Activated CD8-positive, alpha-beta T cell treated with anti-CD3 and anti-CD28 coated beads for 36 hours (primary cell): Measurements from ENCODE around the gene AGBL1. TPM values are rescaled to one million over a fixed set of nuclear protein-coding genes. Genes with fewer than 3 reads are reported as not detected.

Experiments used
- ATAC-seq: fragments of 200-7000 bp; cut with Tn5 transposase; one replicate; pipeline ENCODE4 v1.10.0; 2021; ENCODE audit warnings: mild to moderate bottlenecking, moderate library complexity
- CTCF ChIA-PET: fragments of 350-600 bp; sonication (Branson Sonifier 250); formaldehyde crosslinking; loops from one replicate; lab custom pipeline; 2021; ENCODE audit warnings: antibody characterized with exemption; lab: Charles Lee
- POLR2A ChIA-PET: fragments of 350-600 bp; sonication (Branson Sonifier 250); formaldehyde crosslinking; loops from one replicate; lab custom pipeline; 2021; ENCODE audit warnings: antibody characterized with exemption; lab: Charles Lee
- DNase-seq: peaks from one replicate; pipeline ENCODE4 v3.0.0-alpha.2; 2020
- H3K27ac Mint-ChIP-seq: one replicate; pipeline ENCODE4 v1.8.0; 2021; ENCODE audit warnings: mild to moderate bottlenecking, mixed read lengths
- H3K27me3 Mint-ChIP-seq: one replicate; pipeline ENCODE4 v1.8.0; 2021; ENCODE audit warnings: mixed read lengths
- H3K36me3 Mint-ChIP-seq: one replicate; pipeline ENCODE4 v1.8.0; 2021; ENCODE audit warnings: low read depth, mixed read lengths
- H3K4me1 Mint-ChIP-seq: one replicate; pipeline ENCODE4 v1.8.0; 2021; ENCODE audit warnings: low read depth, mixed read lengths
- H3K4me3 Mint-ChIP-seq: one replicate; pipeline ENCODE4 v1.8.0; 2021; ENCODE audit warnings: mild to moderate bottlenecking, moderate library complexity, mixed read lengths
- H3K9me3 Mint-ChIP-seq: one replicate; pipeline ENCODE4 v1.8.0; 2021; ENCODE audit warnings: mixed read lengths
- intact Hi-C: fragments of 100-400 bp; cut with micrococcal nuclease; formaldehyde crosslinking; loops from one replicate; pipeline ENCODE4 v1.10.0; 2022
- total RNA-seq, 2 experiments: library from RNA; stranded (reverse); gene quantifications; one replicate each; pipeline ENCODE4 v1.2.3, GENCODE V29; 2021
- TF ChIP-seq, protein P1 (sequence below): fragments of 200-600 bp; IDR thresholded peaks from one replicate; pipeline ENCODE4 v1.8.0; 2022; ENCODE audit warnings: antibody characterized with exemption, mild to moderate bottlenecking

The AGBL1 gene
- total RNA-seq, 2 experiments from 2014 or later: not detected

DNA sequence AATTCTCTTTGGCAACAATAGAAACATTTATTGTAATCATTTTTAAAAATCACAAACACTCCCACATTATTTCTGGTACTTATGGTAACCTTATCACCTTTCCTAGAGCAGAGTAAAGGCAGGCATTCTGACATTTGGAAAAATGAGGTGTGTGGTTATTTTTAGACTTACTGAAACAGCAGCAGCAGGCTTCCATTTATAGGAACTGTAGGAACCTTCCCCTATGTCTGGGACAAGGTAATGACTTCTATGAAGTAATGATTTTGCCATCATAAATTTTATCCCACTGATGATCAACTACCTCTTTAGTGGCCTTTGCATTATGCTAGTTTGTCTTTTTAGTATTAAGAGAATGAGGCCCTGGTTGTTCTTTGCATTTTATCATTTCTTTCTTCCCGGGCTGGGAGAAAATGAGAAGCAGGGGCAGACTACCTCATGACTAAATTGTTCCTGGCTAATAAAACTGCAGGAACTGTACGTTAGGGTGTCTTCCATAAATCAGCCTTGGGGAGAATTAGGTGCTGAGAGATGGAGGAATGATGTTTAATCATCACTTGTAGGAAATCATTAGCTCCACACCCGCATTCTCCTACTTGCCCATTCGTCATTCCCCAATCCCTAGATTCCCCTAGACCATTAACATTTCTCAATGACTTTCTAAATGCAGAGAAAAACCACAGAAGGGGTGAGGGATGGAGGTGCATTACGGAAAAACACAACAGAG, 680.3 kb downstream of the AGBL1 start:
- no peaks in the 10 kb centered on the region for H3K4me1 Mint-ChIP-seq

GRCh38 chr15:86762874-86763273, 683.2 kb downstream of the AGBL1 start:
- ChIA-PET CTCF (no interaction called here), POLR2A (no interaction called here)
- Mint-ChIP-seq H3K4me3 (no peak overlapping the region), H3K9me3 (no peaks in the 10 kb centered on the region), H3K4me1 (no peaks in the 10 kb centered on the region), H3K27ac (no peak overlapping the region), H3K27me3 (peaks cover 9% of the 10 kb centered on the region), H3K36me3 (no peaks in the 10 kb centered on the region)
- intact Hi-C loops: no loop called here
- TF ChIP-seq, protein P1, sequence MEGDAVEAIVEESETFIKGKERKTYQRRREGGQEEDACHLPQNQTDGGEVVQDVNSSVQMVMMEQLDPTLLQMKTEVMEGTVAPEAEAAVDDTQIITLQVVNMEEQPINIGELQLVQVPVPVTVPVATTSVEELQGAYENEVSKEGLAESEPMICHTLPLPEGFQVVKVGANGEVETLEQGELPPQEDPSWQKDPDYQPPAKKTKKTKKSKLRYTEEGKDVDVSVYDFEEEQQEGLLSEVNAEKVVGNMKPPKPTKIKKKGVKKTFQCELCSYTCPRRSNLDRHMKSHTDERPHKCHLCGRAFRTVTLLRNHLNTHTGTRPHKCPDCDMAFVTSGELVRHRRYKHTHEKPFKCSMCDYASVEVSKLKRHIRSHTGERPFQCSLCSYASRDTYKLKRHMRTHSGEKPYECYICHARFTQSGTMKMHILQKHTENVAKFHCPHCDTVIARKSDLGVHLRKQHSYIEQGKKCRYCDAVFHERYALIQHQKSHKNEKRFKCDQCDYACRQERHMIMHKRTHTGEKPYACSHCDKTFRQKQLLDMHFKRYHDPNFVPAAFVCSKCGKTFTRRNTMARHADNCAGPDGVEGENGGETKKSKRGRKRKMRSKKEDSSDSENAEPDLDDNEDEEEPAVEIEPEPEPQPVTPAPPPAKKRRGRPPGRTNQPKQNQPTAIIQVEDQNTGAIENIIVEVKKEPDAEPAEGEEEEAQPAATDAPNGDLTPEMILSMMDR: no peak
- DNase-seq: no peak
- no peak for ATAC-seq

More for the DNA sequence above, 680.3 kb downstream of the AGBL1 start:
- Mint-ChIP-seq H3K36me3 (no peaks in the 10 kb centered on the region), H3K4me3 (no peak overlapping the region), H3K9me3 (no peaks in the 10 kb centered on the region), H3K27ac (no peak overlapping the region), H3K27me3 (peaks cover 12% of the 10 kb centered on the region)
- DNase-seq (no peak), ATAC-seq (no peak)
- intact Hi-C loops: no loop called here
- TF ChIP-seq, protein P1: no peak
- POLR2A ChIA-PET: no interaction called here
- CTCF ChIA-PET: no interaction called here

GRCh38 chr15:86764021-86764420, 684.4 kb downstream of the AGBL1 start:
- TF ChIP-seq, protein P1: no peak
- no peaks in the 10 kb centered on the region for H3K4me1 Mint-ChIP-seq
- DNase-seq: no peak
- ChIA-PET CTCF (no interaction called here), POLR2A (no interaction called here)
- ATAC-seq: no peak
- no peak overlapping the region for H3K4me3 Mint-ChIP-seq
- no peak overlapping the region for H3K27ac Mint-ChIP-seq
- peaks cover 6% of the 10 kb centered on the region for H3K27me3 Mint-ChIP-seq
- intact Hi-C loops: no loop called here
- H3K9me3 Mint-ChIP-seq: no peaks in the 10 kb centered on the region
- no peaks in the 10 kb centered on the region for H3K36me3 Mint-ChIP-seq

DNA sequence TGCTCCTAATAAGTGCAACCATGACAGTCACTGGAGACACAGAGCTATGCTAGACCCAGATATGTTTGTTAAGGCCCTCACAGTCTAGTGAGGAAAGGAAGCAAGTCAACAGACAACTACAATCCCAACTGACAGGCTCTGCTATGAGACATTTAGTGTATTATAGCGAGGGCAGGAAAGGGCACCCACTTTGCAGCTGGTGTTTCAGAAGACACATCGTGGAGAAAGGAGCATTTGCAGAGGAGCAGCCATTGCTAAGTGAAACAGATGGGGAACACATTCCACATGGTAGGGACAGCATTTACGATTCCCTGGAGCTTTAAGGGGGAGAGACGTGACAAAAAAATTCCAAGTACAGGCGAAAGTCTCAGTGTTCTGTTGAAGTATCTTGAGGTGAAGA, 685.6 kb downstream of the AGBL1 start:
- ATAC-seq (no peak), DNase-seq (no peak)
- no peak overlapping the region for H3K4me3 Mint-ChIP-seq
- ChIA-PET CTCF (no interaction called here), POLR2A (no interaction called here)
- H3K36me3 Mint-ChIP-seq: no peaks in the 10 kb centered on the region
- intact Hi-C loops: no loop called here
- TF ChIP-seq, protein P1: no peak
- peaks cover 4% of the 10 kb centered on the region for H3K27me3 Mint-ChIP-seq
- H3K4me1 Mint-ChIP-seq: no peaks in the 10 kb centered on the region
- H3K9me3 Mint-ChIP-seq: no peaks in the 10 kb centered on the region
- no peak overlapping the region for H3K27ac Mint-ChIP-seq

DNA sequence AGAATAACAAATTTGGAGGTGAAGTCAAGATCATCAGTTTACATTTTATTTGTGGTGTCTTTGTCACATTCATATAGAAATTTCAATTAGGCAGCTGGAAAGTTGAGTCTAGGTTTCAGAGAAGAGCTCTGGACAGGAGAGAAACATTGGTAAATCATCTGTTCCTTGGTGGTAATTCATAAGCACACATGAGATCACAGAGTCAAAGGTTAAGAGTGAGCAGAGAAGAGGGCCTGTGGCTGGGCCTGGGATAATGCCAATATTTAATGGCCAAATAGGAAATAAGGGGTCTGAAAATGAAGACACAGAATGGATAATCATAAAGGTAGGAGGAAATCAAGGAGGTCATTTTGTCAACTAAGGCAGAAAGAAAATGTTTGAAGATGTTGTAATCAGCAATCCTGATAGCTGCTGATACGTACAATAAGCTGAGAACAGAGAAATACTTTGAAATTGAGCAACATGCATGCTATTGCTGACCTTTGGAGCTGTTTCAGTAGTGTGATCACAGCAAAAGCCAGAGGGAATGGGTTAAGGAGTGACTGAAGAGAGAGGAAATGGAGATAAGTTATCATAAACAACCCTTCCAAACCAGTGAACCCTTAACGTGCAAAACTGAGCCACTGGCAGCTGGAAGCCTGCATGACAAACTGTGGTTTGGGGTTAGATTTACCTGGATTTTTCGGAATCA, 692.8 kb downstream of the AGBL1 start:
- CTCF ChIA-PET: no interaction called here
- Mint-ChIP-seq H3K36me3 (no peaks in the 10 kb centered on the region), H3K9me3 (no peaks in the 10 kb centered on the region), H3K27me3 (peaks cover 2% of the 10 kb centered on the region), H3K27ac (no peak overlapping the region), H3K4me1 (no peaks in the 10 kb centered on the region), H3K4me3 (no peak overlapping the region)
- TF ChIP-seq, protein P1: no peak
- ATAC-seq (no peak), DNase-seq (no peak)
- POLR2A ChIA-PET: no interaction called here
- intact Hi-C loops: no loop called here
